Stimulated activated CD4-positive, alpha-beta T cell treated with anti-CD3 and anti-CD28 coated beads, Interleukin-15, amount 100 ng/mL, for 1 hour (primary cell): ENCODE data around the gene JARID2.

ENCODE experiments used
- DNase-seq, 2 donors: peaks; one replicate each; pipeline ENCODE4 v3.0.0-alpha.2; 2020; ENCODE audit warnings: low read depth in 1 of 2, low spot score in 1 of 2

JARID2 gene

GRCh38 chr6:15434823-15435380 is 189.0 kb downstream of the JARID2 start:
- DNase-seq: no peak

- DNase-seq: no peak
Measured at GRCh38 chr6:15435468-15435867, 189.6 kb downstream of the JARID2 start.

GRCh38 chr6:15436451-15436850 is 190.6 kb downstream of the JARID2 start:
- DNase-seq: no peak

- no peak for DNase-seq
Measured at GRCh38 chr6:15437090-15437635, 191.3 kb downstream of the JARID2 start.

GRCh38 chr6:15439410-15440025 is 193.6 kb downstream of the JARID2 start:
- DNase-seq: no peak

GRCh38 chr6:15440040-15440439 is 194.2 kb downstream of the JARID2 start:
- no peak for DNase-seq

GRCh38 chr6:15441215-15441868 is 195.5 kb downstream of the JARID2 start:
- no peak for DNase-seq

GRCh38 chr6:15441981-15442380 is 196.1 kb downstream of the JARID2 start:
- DNase-seq: no peak

- no peak for DNase-seq
Measured at GRCh38 chr6:15442467-15442866, 196.6 kb downstream of the JARID2 start.

GRCh38 chr6:15443119-15443830 is 197.4 kb downstream of the JARID2 start:
- DNase-seq: no peak

GRCh38 chr6:15444081-15444731 is 198.3 kb downstream of the JARID2 start:
- no peak for DNase-seq

GRCh38 chr6:15444881-15445280 is 199.0 kb downstream of the JARID2 start:
- DNase-seq: no peak

- no peak for DNase-seq
Measured at GRCh38 chr6:15447546-15448267, 201.8 kb downstream of the JARID2 start.

- DNase-seq: no peak
Measured at GRCh38 chr6:15449011-15449410, 203.1 kb downstream of the JARID2 start.

GRCh38 chr6:15451738-15452137 is 205.9 kb downstream of the JARID2 start:
- no peak for DNase-seq

GRCh38 chr6:15452182-15452941 is 206.5 kb downstream of the JARID2 start:
- no peak for DNase-seq

- DNase-seq: no peak
Measured at GRCh38 chr6:15453186-15453585, 207.3 kb downstream of the JARID2 start.

GRCh38 chr6:15453622-15454021 is 207.8 kb downstream of the JARID2 start:
- DNase-seq: no peak

GRCh38 chr6:15456422-15456821 is 210.6 kb downstream of the JARID2 start:
- no peak for DNase-seq

GRCh38 chr6:15457121-15457650 is 211.3 kb downstream of the JARID2 start:
- no peak for DNase-seq
